Mesenchymal stem cell (in vitro differentiated cells and primary cell): ENCODE data around the gene SIGLEC11.
A peak's percentile ranks its signal among the peaks of the same experiment; 100 is the strongest.

ENCODE experiments used
- DNase-seq: peaks from one replicate; pipeline ENCODE4 v3.0.0-alpha.2; 2013
- H2AFZ ChIP-seq: one replicate; pipeline ENCODE4 v1.6.1; 2013; ENCODE audit warnings: low read depth, mild to moderate bottlenecking, control low read depth, inconsistent platforms, low read length, moderate library complexity
- H2AK5ac ChIP-seq: 2 replicates; pipeline ENCODE4 v1.6.1; 2013; ENCODE audit warnings: low read length, moderate library complexity, mild to moderate bottlenecking, inconsistent platforms; ENCODE audit not compliant: severe bottlenecking
- H2BK120ac ChIP-seq: one replicate; pipeline ENCODE4 v1.6.1; 2013; ENCODE audit warnings: low read depth, mild to moderate bottlenecking, inconsistent platforms, low read length, moderate library complexity
- H2BK12ac ChIP-seq, 2 experiments: one replicate each; pipeline ENCODE4 v1.6.1; 2013; ENCODE audit warnings: inconsistent platforms in 2 of 2, low read length in 2 of 2, mild to moderate bottlenecking in 2 of 2, moderate library complexity in 2 of 2, control low read depth in 1 of 2
- H2BK15ac ChIP-seq: one replicate; pipeline ENCODE4 v1.6.1; 2013; ENCODE audit warnings: mild to moderate bottlenecking, low read depth, inconsistent platforms; ENCODE audit not compliant: poor library complexity, severe bottlenecking
- H2BK5ac ChIP-seq: 2 replicates; pipeline ENCODE4 v1.6.1; 2013; ENCODE audit warnings: low read depth, mild to moderate bottlenecking, low read length, control low read depth, inconsistent platforms; ENCODE audit not compliant: poor library complexity, severe bottlenecking
- H3K14ac ChIP-seq, 2 experiments: one replicate each; pipeline ENCODE4 v1.6.1; 2013; ENCODE audit warnings: inconsistent platforms in 2 of 2, low read length in 2 of 2, control low read depth in 1 of 2, mild to moderate bottlenecking in 1 of 2, moderate library complexity in 1 of 2
- H3K18ac ChIP-seq, 2 experiments: one replicate each; pipeline ENCODE4 v1.6.1; 2013; ENCODE audit warnings: inconsistent platforms in 2 of 2, low read length in 2 of 2, control low read depth in 1 of 2, low read depth in 1 of 2, mild to moderate bottlenecking in 1 of 2
- H3K23ac ChIP-seq, 2 experiments: one replicate each; pipeline ENCODE4 v1.6.1; 2013; ENCODE audit warnings: inconsistent platforms in 2 of 2, low read length in 2 of 2, mild to moderate bottlenecking in 2 of 2, moderate library complexity in 2 of 2, control low read depth in 1 of 2
- H3K27ac ChIP-seq: 2 replicates; pipeline ENCODE4 v1.5.1; 2013; ENCODE audit warnings: mild to moderate bottlenecking, moderate library complexity, low read length, control low read depth, inconsistent platforms; ENCODE audit not compliant: poor library complexity, severe bottlenecking
- H3K27me3 ChIP-seq, 2 experiments: 2 replicates each; pipeline versions ENCODE4 v1.6.1 to v1.7.0; 2013; ENCODE audit warnings: low read length in 2 of 2, mild to moderate bottlenecking in 2 of 2, moderate library complexity in 2 of 2, control low read depth in 1 of 2, inconsistent platforms in 1 of 2; ENCODE audit not compliant: control insufficient read depth in 1 of 2, insufficient read depth in 1 of 2
- H3K36me3 ChIP-seq, 2 experiments: 2 replicates each; pipeline versions ENCODE4 v1.6.1 to v1.7.0; 2013; ENCODE audit warnings: low read length in 2 of 2, control low read depth in 1 of 2, inconsistent platforms in 1 of 2, low read depth in 1 of 2, mild to moderate bottlenecking in 1 of 2; ENCODE audit not compliant: insufficient read depth in 2 of 2, control insufficient read depth in 1 of 2
- H3K4ac ChIP-seq, 2 experiments: one replicate each; pipeline ENCODE4 v1.6.1; 2013; ENCODE audit warnings: inconsistent platforms in 2 of 2, low read length in 2 of 2, mild to moderate bottlenecking in 2 of 2, moderate library complexity in 2 of 2, control low read depth in 1 of 2, low read depth in 1 of 2
- H3K4me1 ChIP-seq: 2 replicates; pipeline ENCODE4 v1.6.1; 2013; ENCODE audit warnings: low read depth, low read length, control low read depth; ENCODE audit not compliant: control insufficient read depth, insufficient read depth
- H3K4me2 ChIP-seq: 2 replicates; pipeline ENCODE4 v1.6.1; 2013; ENCODE audit warnings: low read length, mild to moderate bottlenecking, inconsistent platforms; ENCODE audit not compliant: poor library complexity, severe bottlenecking
- H3K4me3 ChIP-seq, 2 experiments: 2 replicates each; pipeline versions ENCODE4 v1.5.1 to v1.7.0; 2013; ENCODE audit warnings: low read length in 2 of 2, mild to moderate bottlenecking in 2 of 2, control low read depth in 1 of 2, low read depth in 1 of 2; ENCODE audit not compliant: insufficient read depth in 1 of 2
- H3K79me1 ChIP-seq: replicated peaks from 2 replicates; pipeline ENCODE4 v1.6.1; 2013; ENCODE audit warnings: mild to moderate bottlenecking, control low read depth, low read length, inconsistent platforms; ENCODE audit not compliant: poor library complexity, severe bottlenecking
- H3K9ac ChIP-seq: 2 replicates; pipeline ENCODE4 v1.7.0; 2013; ENCODE audit warnings: mild to moderate bottlenecking, low read length, moderate library complexity
- H3K9me3 ChIP-seq: 2 replicates; pipeline ENCODE4 v1.7.0; 2013; ENCODE audit warnings: mild to moderate bottlenecking, low read length; ENCODE audit not compliant: control insufficient read depth
- H4K8ac ChIP-seq: one replicate; pipeline ENCODE4 v1.6.1; 2013; ENCODE audit warnings: inconsistent platforms, mild to moderate bottlenecking, low read length, moderate library complexity
- H4K91ac ChIP-seq: one replicate; pipeline ENCODE4 v1.6.1; 2013; ENCODE audit warnings: mild to moderate bottlenecking, low read length, inconsistent platforms
- WGBS: methylation state at CpG from one replicate; pipeline ENCODE4 v1.1.7; 2013; ENCODE audit warnings: mixed read lengths; 5-methylcytosine and 5-hydroxymethylcytosine counted together

Gene SIGLEC11

GRCh38 chr19:49930483-49931011, 30.4 kb downstream of the SIGLEC11 start:
- H3K4me2 ChIP-seq: peak overlapping the region; percentile 90
- no peak overlapping the region for H3K23ac ChIP-seq
- no peak overlapping the region for H3K27ac ChIP-seq
- peak overlapping the region in 1 of 2 experiments; percentile 52 for H3K18ac ChIP-seq
- no peak overlapping the region for H3K9ac ChIP-seq
- H2BK12ac ChIP-seq: peak overlapping the region in 1 of 2 experiments; percentile 61
- peak; percentile 12 for DNase-seq
- H3K4ac ChIP-seq: no peak overlapping the region
- no peaks in the 10 kb centered on the region for H3K27me3 ChIP-seq
- peaks cover 33 to 37% of the 10 kb centered on the region in 2 experiments for H3K36me3 ChIP-seq
- H4K91ac ChIP-seq: peak overlapping the region; percentile 89
- no peak overlapping the region for H2AFZ ChIP-seq
- peaks cover 19% of the 10 kb centered on the region for H3K79me1 ChIP-seq
- no peak overlapping the region for H2BK15ac ChIP-seq
- 75% methylated on average over 15 of the region's 15 CpGs for WGBS
- no peak overlapping the region for H2BK5ac ChIP-seq
- no peaks in the 10 kb centered on the region for H3K9me3 ChIP-seq
- H2BK120ac ChIP-seq: no peak overlapping the region
- peaks cover 16% of the 10 kb centered on the region for H3K4me1 ChIP-seq
- H2AK5ac ChIP-seq: peak overlapping the region; percentile 8
- H3K4me3 ChIP-seq: peak overlapping the region in 1 of 2 experiments; percentile 35
- peak overlapping the region; percentile 3 for H4K8ac ChIP-seq
- no peak overlapping the region for H3K14ac ChIP-seq

- Histone ChIP-seq H3K9ac (peak overlapping the region; percentile 97), H2AFZ (peak overlapping the region; percentile 59), H3K23ac (no peak overlapping the region), H3K4me3 (peak overlapping the region; percentile 82 to 98), H3K4ac (peak overlapping the region in 1 of 2 experiments; percentile 29), H2BK120ac (peak overlapping the region; percentile 21), H2BK5ac (peak overlapping the region; percentile 60), H3K79me1 (peaks cover 21% of the 10 kb centered on the region), H3K18ac (peak overlapping the region; percentile 96 to 97), H3K27ac (peak overlapping the region; percentile 84), H3K14ac (peak overlapping the region in 1 of 2 experiments; percentile 87), H3K27me3 (no peaks in the 10 kb centered on the region), H2BK12ac (peak overlapping the region in 1 of 2 experiments; percentile 17), H2AK5ac (no peak overlapping the region), H2BK15ac (no peak overlapping the region), H3K4me1 (peaks cover 16% of the 10 kb centered on the region), H3K4me2 (peak overlapping the region; percentile 90), H3K9me3 (no peaks in the 10 kb centered on the region), H4K8ac (peak overlapping the region; percentile 91), H4K91ac (peak overlapping the region; percentile 96), H3K36me3 (peaks cover 37 to 38% of the 10 kb centered on the region in 2 experiments)
- peak; percentile 97 for DNase-seq
- 4% methylated on average over 40 of the region's 43 CpGs for WGBS
These were observed 31.1 kb downstream of the SIGLEC11 start for GRCh38 chr19:49929611-49930482.

- no peaks in the 10 kb centered on the region for H3K27me3 ChIP-seq
- H3K18ac ChIP-seq: peak within 1 kb of the TSS; percentile 96 to 97
- H3K9me3 ChIP-seq: no peaks in the 10 kb centered on the region
- peak within 1 kb of the TSS in 1 of 2 experiments; percentile 96 for H3K14ac ChIP-seq
- peak within 1 kb of the TSS; percentile 90 for H3K4me2 ChIP-seq
- H4K91ac ChIP-seq: peak within 1 kb of the TSS; percentile 97
- H2BK120ac ChIP-seq: peak within 1 kb of the TSS; percentile 64
- H3K4ac ChIP-seq: peak within 1 kb of the TSS; percentile 87 to 96
- peak; percentile 87 for DNase-seq
- H3K27ac ChIP-seq: peak within 1 kb of the TSS; percentile 84
- no peak within 1 kb of the TSS for H2BK15ac ChIP-seq
- peak within 1 kb of the TSS in 1 of 2 experiments; percentile 57 for H3K23ac ChIP-seq
- H2AFZ ChIP-seq: peak within 1 kb of the TSS; percentile 59
- H3K9ac ChIP-seq: peak within 1 kb of the TSS; percentile 97
- peaks cover 43 to 45% of the 10 kb centered on the region in 2 experiments for H3K36me3 ChIP-seq
- H2AK5ac ChIP-seq: peak within 1 kb of the TSS; percentile 58
- H3K79me1 ChIP-seq: peaks cover 21% of the 10 kb centered on the region
- H2BK5ac ChIP-seq: peak within 1 kb of the TSS; percentile 97
- peak within 1 kb of the TSS; percentile 99 for H4K8ac ChIP-seq
- peak within 1 kb of the TSS; percentile 82 to 98 for H3K4me3 ChIP-seq
- H3K4me1 ChIP-seq: peaks cover 16% of the 10 kb centered on the region
- WGBS: 1% methylated on average over 47 of the region's 48 CpGs
- H2BK12ac ChIP-seq: peak within 1 kb of the TSS in 1 of 2 experiments; percentile 45
These were observed 31.8 kb downstream of the SIGLEC11 start, which contains the start of the genes ATF5 and NUP62 for GRCh38 chr19:49929121-49929610. TSS of gene ATF5 (plus strand) at chr19:49929205. CDS start at chr19:49930851, 1,646 bp downstream. TSS of gene NUP62 (minus strand) at chr19:49929504. CDS start at chr19:49909807, 19,697 bp downstream.
